Fibroblast of mammary gland (primary cell): ENCODE data around the gene UNC5A.

ENCODE experiments used
- DNase-seq: peaks from one replicate; pipeline ENCODE4 v3.0.0-alpha.2; 2010; ENCODE audit warnings: low read depth
- H3K4me3 ChIP-seq: 2 replicates; pipeline ENCODE4 v1.5.1; 2011; ENCODE audit warnings: low read depth, mild to moderate bottlenecking, low read length, moderate library complexity; ENCODE audit not compliant: control insufficient read depth
- TF ChIP-seq, protein P1 (sequence below): conservative IDR thresholded peaks from 2 replicates; pipeline ENCODE4 v1.5.1; 2011; ENCODE audit warnings: low read depth, low read length, inconsistent platforms; ENCODE audit not compliant: control insufficient read depth, insufficient read depth

Gene UNC5A

DNA sequence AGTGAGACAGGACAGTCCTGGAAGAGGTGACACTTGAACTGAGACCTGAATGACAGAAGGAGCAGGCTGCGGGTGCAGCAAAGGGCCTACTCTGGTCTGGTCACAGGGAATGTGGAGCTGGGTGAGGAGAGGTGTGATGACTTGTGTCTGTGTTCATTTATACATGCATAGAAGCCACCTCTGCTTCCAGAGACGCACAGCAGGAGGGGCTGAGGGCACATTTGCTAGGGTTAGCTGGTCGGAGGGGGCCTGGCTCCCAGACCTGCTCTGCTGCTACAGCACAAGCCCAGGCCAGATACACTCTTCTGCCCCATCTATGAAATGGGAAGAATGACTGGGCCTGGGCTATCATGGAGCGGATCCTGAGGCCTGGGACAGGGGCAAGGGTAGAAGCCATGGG, 15.6 kb downstream of the UNC5A start:
- TF ChIP-seq, protein P1, sequence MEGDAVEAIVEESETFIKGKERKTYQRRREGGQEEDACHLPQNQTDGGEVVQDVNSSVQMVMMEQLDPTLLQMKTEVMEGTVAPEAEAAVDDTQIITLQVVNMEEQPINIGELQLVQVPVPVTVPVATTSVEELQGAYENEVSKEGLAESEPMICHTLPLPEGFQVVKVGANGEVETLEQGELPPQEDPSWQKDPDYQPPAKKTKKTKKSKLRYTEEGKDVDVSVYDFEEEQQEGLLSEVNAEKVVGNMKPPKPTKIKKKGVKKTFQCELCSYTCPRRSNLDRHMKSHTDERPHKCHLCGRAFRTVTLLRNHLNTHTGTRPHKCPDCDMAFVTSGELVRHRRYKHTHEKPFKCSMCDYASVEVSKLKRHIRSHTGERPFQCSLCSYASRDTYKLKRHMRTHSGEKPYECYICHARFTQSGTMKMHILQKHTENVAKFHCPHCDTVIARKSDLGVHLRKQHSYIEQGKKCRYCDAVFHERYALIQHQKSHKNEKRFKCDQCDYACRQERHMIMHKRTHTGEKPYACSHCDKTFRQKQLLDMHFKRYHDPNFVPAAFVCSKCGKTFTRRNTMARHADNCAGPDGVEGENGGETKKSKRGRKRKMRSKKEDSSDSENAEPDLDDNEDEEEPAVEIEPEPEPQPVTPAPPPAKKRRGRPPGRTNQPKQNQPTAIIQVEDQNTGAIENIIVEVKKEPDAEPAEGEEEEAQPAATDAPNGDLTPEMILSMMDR, result no peak
- DNase-seq, result no peak
- H3K4me3 ChIP-seq, result no peak overlapping the region

DNA sequence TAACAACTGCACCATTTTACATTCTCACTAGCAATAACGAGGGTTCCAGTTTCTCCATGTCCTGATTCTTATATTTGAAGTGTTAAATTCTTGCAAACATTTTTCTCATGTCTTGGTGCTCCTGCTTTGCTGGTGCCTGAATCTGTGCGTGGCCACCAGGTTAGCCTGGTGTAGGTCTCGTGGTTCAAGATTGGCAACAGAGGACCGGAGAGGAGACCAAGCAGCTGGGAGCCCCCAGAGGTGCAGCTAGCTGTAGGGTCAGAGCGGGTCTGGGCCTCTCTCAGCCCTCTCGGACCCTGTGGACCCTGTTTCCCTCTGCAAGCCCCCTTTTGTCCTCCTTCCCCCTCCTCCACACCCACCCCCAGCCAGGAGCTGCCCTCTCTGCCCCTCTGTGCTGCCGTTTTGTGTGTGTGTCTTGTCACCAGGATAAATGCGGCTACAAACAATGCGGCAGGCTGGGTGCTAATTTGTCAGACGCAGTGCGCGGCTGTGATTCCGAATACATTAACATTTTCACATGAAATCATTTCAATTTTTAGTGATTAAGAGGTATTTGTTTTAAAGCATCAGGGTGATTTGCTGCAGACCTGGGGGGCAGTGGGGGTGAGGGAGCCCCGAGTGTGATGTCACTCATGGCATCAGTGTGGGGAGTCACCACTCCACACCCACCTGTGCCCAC, 17.5 kb downstream of the UNC5A start:
- TF ChIP-seq, protein P1, result no peak
- no peak overlapping the region for H3K4me3 ChIP-seq
- DNase-seq, result no peak

DNA sequence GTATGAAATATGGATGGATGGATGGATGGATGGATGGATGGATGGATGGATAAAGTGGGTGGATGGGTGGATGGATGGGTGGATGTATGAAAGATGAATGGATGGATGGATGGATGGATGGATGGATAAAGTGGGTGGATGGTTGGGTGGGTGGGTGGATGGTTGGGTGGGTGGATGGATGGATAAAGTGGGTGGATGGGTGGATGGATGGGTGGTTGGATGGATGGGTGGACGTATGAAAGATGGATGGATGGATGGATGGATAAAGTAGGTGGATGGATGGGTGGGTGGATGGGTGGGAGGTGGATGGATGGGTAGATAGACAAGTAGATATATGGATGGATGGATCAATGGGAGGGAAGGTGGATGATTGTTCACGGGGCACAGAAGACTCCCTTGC, 19.0 kb downstream of the UNC5A start:
- DNase-seq, result no peak
- TF ChIP-seq, protein P1, result no peak
- no peak overlapping the region for H3K4me3 ChIP-seq

DNA sequence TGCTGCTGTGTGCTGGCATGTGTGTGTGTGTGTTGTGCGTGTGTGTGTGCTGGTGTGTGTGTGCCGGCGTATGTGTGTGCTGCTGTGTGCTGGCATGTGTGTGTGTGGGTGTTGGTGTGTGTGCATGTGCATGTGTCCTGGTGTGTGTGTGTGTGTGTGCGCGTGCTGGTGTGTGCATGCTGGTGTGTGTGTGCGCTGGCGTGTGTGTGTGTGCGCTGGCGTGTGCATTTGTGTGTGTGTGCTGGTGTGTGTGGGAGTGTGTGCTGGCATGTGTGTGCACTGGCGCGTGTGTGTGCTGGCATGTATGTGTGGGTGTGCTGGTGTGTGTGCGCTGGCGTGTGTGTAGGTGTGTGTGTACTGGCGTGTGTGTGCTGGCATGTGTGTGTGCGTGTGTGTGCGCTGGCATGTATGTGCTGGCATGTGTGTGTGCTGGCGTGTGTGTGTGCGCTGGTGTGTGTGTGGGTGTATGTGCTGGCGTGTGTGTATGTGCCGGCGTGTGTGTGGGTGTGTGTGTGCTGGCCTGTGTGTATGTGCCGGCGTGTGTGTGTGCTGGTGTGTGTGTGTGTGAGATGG, 20.1 kb downstream of the UNC5A start:
- DNase-seq, result no peak
- TF ChIP-seq, protein P1, result no peak

DNA sequence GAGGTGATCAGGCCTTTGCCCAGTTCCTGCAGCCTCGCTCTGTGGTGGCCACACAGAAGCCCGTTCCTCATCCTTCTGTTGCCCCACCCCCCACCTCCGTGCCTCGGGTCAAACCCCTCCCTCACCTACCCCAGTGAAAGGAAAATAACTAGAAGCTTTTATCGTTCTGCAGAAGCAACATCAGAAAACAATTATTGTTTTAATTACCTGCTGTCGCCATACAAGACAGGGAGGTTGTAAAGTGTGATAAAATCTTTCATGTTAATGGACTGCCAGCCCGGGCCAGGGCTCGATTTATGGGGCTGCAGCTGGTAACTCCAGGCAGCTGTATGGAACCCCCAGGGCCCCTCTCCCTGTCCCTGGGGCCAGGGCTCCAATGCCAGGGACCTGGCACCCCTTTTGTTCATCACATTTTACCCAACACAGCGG, 20.6 kb downstream of the UNC5A start:
- no peak for DNase-seq
- TF ChIP-seq, protein P1, result no peak
- no peak overlapping the region for H3K4me3 ChIP-seq

More for the DNA sequence above, 20.1 kb downstream of the UNC5A start:
- H3K4me3 ChIP-seq, result no peak overlapping the region

DNA sequence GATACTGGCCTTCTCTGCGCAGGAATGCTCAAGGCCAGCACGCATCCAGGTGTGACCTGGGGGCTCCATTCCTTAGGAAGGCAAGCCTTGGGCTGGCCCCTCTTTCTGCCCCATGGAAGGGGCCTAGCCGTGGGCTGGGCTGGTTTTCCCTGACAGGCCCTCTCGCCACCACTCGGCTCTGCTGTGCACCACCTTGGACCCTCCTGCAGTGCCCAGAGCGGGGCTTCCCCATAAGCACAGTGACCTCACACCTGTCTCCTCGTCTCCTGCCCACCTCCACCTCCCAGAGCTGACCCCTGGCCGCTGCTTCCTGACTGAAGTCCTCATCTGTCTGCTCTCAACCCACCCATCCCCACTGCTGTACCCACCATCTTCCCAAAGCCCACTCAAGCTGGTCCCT, 21.1 kb downstream of the UNC5A start:
- TF ChIP-seq, protein P1, result no peak
- DNase-seq, result no peak
- no peak overlapping the region for H3K4me3 ChIP-seq
